ENCODE data around the gene MTHFSD. TPM values are rescaled to one million over a fixed set of nuclear protein-coding genes. Genes with fewer than 3 reads are reported as not detected.

MTHFSD gene
- total RNA-seq, 2 donors from 2014 or later, result 23.7 to 43.8 TPM

DNA sequence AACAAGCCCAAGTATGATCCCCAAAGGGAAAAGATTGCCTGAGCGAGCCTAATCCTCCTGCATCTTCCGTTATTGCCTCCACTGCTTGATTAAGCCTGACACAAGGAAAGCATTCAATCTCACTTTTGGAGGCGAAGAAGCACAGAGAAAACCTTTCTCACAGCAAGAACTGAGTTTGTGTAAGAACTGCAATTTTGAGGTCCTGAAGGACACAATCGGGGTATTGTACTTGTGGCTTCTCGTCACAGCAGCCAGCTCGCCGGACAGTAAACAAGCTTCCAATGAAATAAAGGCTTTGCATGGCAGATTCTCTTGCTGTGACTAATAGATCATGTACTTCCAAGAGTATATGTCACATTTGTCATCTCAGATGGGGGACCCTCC, 63.4 kb downstream of the MTHFSD start:
- DNase-seq (ENCODE audit: low spot score), result no peak
- peaks cover 24% of the 10 kb centered on the region for H3K27me3 ChIP-seq (replicated peaks; ENCODE audit: insufficient read depth)
- WGBS, result 59% methylated on average over 7 of the region's 7 CpGs
- H3K27ac ChIP-seq, result no peak overlapping the region
- H3K9me3 ChIP-seq, result no peaks in the 10 kb centered on the region
- TF ChIP-seq POLR2AphosphoS5 (IDR thresholded peaks at IDR 0.05) (no peak), POLR2A (IDR thresholded peaks at IDR 0.05) (no peak), CTCF (IDR thresholded peaks at IDR 0.05) (no peak)
- no peaks in the 10 kb centered on the region for H3K4me1 ChIP-seq (replicated peaks)
- no peak overlapping the region for H3K4me3 ChIP-seq
- H3K36me3 ChIP-seq, result no peaks in the 10 kb centered on the region
- intact Hi-C loops (cut with DNase I), result no loop called here

- peaks cover 20% of the 10 kb centered on the region for H3K27me3 ChIP-seq (replicated peaks; ENCODE audit: insufficient read depth)
- no peaks in the 10 kb centered on the region for H3K4me1 ChIP-seq (replicated peaks)
- no peak overlapping the region for H3K27ac ChIP-seq
Observed at GRCh38 chr16:86490859-86491639, 64.0 kb downstream of the MTHFSD start.

DNA sequence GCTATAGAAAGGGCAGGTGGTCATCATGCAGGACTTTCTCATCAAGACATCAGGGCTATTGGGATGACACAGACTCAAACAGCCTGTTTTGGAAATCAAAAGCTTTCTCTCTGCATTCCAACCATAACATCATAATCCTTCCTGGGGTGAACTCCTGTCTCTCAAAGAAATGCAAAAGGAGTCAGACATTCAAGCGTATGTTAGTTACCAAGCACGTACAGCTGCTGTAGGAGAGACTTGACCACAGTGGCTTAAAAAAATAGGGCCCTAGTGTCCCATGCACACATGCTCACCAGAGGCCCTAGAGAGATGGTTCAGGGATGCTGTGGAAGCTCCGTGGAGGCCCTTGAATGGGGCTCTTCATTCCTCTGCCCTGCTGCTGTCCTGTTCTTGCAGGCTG, 69.3 kb downstream of the MTHFSD start:
- Histone ChIP-seq H3K27ac (no peak overlapping the region), H3K4me1 (replicated peaks) (no peaks in the 10 kb centered on the region), H3K9me3 (no peaks in the 10 kb centered on the region), H3K36me3 (no peaks in the 10 kb centered on the region), H3K27me3 (replicated peaks; ENCODE audit: insufficient read depth) (peaks cover 8% of the 10 kb centered on the region), H3K4me3 (no peak overlapping the region)
- TF ChIP-seq CTCF (IDR thresholded peaks at IDR 0.05), result no peak
- intact Hi-C loops (cut with DNase I), result no loop called here
- DNase-seq (ENCODE audit: low spot score), result no peak
- 82% methylated on average over 3 of the region's 3 CpGs for WGBS

More at GRCh38 chr16:86490859-86491639, 64.0 kb downstream of the MTHFSD start:
- Histone ChIP-seq H3K9me3 (no peaks in the 10 kb centered on the region), H3K36me3 (no peaks in the 10 kb centered on the region), H3K4me3 (no peak overlapping the region)
- 58% methylated on average over 13 of the region's 13 CpGs for WGBS
- intact Hi-C loops (cut with DNase I), result no loop called here
- no peak for DNase-seq (ENCODE audit: low spot score)
- TF ChIP-seq POLR2A (IDR thresholded peaks at IDR 0.05), result no peak
- no peak for TF ChIP-seq POLR2AphosphoS5 (IDR thresholded peaks at IDR 0.05)
- no peak for TF ChIP-seq CTCF (IDR thresholded peaks at IDR 0.05)

DNA sequence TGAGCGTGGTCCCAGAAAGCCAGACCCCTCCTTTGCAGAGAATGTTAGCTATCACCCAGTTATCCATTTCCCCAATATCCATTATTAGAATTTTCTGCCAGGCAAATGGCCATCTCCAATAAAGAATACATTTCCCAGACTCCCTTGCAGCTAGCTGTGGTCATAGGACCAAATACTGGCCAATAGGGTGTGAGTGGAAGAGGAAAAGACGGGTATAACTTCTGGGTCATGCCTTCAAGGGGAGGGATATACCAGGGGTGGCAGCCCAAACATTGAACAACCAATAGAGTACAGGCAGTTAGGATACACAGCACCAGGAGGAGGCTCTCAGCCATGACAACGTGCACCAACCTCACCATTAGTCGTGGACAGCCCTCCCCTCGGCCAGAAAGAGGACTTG, 70.8 kb downstream of the MTHFSD start:
- intact Hi-C loops (cut with DNase I), result no loop called here
- no peak for DNase-seq (ENCODE audit: low spot score)
- Histone ChIP-seq H3K4me3 (no peak overlapping the region), H3K27me3 (replicated peaks; ENCODE audit: insufficient read depth) (peaks cover 8% of the 10 kb centered on the region), H3K9me3 (no peaks in the 10 kb centered on the region), H3K36me3 (no peaks in the 10 kb centered on the region), H3K27ac (no peak overlapping the region), H3K4me1 (replicated peaks) (no peaks in the 10 kb centered on the region)
- TF ChIP-seq CTCF (IDR thresholded peaks at IDR 0.05) (no peak), POLR2AphosphoS5 (IDR thresholded peaks at IDR 0.05) (no peak), POLR2A (IDR thresholded peaks at IDR 0.05) (no peak)
- 82% methylated on average over 5 of the region's 5 CpGs for WGBS

- H3K27me3 ChIP-seq (replicated peaks; ENCODE audit: insufficient read depth), result peaks cover 2% of the 10 kb centered on the region
- H3K27ac ChIP-seq, result no peak overlapping the region
- H3K9me3 ChIP-seq, result no peaks in the 10 kb centered on the region
- no peak for TF ChIP-seq POLR2A (IDR thresholded peaks at IDR 0.05)
- no peak for TF ChIP-seq POLR2AphosphoS5 (IDR thresholded peaks at IDR 0.05)
- TF ChIP-seq CTCF (IDR thresholded peaks at IDR 0.05), result no peak
- intact Hi-C loops (cut with DNase I), result no loop called here
- no peak overlapping the region for H3K4me3 ChIP-seq
- WGBS, result 87% methylated on average over 3 of the region's 3 CpGs
- no peak for DNase-seq (ENCODE audit: low spot score)
- H3K36me3 ChIP-seq, result no peaks in the 10 kb centered on the region
- H3K4me1 ChIP-seq (replicated peaks), result no peaks in the 10 kb centered on the region
Observed at GRCh38 chr16:86481607-86482006, 73.4 kb downstream of the MTHFSD start.
